ENCODE results near the gene FTSJ1.

- TF ChIP-seq, protein P1, sequence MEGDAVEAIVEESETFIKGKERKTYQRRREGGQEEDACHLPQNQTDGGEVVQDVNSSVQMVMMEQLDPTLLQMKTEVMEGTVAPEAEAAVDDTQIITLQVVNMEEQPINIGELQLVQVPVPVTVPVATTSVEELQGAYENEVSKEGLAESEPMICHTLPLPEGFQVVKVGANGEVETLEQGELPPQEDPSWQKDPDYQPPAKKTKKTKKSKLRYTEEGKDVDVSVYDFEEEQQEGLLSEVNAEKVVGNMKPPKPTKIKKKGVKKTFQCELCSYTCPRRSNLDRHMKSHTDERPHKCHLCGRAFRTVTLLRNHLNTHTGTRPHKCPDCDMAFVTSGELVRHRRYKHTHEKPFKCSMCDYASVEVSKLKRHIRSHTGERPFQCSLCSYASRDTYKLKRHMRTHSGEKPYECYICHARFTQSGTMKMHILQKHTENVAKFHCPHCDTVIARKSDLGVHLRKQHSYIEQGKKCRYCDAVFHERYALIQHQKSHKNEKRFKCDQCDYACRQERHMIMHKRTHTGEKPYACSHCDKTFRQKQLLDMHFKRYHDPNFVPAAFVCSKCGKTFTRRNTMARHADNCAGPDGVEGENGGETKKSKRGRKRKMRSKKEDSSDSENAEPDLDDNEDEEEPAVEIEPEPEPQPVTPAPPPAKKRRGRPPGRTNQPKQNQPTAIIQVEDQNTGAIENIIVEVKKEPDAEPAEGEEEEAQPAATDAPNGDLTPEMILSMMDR (IDR thresholded peaks at IDR 0.05; ENCODE audit: low read length), result no peak
- TF ChIP-seq EZH2 (optimal IDR thresholded peaks at IDR 0.05; ENCODE audit: low read depth, low read length), result no peak
Observed at GRCh38 chrX:48456628-48457331, 19.2 kb upstream of the FTSJ1 start.

All from MM.1S (cell line).